ENCODE data around the gene LPP.
A peak's percentile ranks its signal among the peaks of the same experiment; 100 is the strongest.

LPP gene

GRCh38 chr3:188744166-188744565 lies 590.2 kb downstream of the LPP start:
- no peak for DNase-seq

DNA sequence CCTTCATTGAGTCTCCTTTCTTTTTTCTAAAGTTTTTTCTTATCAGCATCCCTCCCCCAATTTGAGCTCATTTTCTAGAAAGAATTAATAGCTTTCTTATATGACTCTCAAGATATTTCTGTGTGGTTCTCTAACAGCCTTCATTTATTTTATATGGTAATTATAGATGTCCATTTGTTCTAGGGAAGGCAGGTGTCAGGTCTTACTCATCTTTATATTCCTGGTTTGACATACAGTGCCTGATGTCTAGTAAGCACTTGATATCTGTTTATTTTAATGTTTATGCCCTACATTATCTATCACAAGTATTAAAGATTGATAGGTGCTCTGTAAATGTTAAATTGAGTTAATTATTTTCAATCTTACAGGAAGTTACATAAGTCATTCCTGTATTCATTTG lies 591.1 kb downstream of the LPP start:
- DNase-seq: no peak

DNA sequence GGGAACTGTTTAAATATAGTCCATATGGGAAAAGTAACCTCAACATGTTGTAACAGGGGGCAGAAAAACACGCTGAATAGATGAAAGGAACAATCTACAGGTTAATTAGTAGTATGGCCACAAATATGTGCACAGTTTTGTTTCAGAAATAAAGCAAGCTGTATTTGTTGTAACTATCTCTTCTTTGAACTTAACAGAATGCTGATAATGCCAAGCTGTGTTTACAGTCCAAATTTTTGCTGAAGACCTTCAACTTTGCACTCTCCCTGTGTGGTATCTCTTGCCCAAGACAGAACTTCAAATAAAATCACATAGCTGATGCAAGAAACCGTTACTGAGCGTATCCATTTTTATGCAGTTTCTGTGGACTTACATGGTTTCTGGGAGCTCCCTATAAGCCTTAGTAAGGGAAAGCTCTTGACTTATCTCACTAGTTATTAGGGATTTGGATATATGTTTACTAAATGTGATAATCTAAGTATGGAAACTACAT lies 592.4 kb downstream of the LPP start:
- no peak for DNase-seq

GRCh38 chr3:188747489-188747888 lies 593.5 kb downstream of the LPP start:
- DNase-seq: no peak

GRCh38 chr3:188749010-188749617 lies 595.2 kb downstream of the LPP start:
- DNase-seq: peak in 1 of 2 experiments; percentile 30

- no peak for DNase-seq
Observed at GRCh38 chr3:188749830-188750229, 595.9 kb downstream of the LPP start.

DNA sequence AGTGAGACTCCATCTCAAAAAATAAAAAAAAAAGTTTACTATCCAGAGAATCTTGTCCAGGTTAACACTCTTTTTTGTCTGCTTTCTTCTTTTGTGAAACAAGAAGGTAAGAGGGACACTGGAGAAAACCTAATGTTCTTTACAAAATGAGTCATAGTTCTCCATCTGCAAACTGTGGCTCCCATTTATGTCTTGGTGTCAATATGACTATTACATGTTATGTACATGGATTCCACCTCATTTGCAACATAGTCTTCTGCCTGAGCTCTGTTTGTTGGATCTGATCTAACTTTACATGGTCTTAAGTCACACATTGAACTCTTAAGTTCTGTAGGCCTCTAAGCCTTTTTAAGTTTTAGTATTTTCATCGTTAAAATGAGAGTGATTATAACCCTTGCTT lies 596.7 kb downstream of the LPP start:
- no peak for DNase-seq

DNA sequence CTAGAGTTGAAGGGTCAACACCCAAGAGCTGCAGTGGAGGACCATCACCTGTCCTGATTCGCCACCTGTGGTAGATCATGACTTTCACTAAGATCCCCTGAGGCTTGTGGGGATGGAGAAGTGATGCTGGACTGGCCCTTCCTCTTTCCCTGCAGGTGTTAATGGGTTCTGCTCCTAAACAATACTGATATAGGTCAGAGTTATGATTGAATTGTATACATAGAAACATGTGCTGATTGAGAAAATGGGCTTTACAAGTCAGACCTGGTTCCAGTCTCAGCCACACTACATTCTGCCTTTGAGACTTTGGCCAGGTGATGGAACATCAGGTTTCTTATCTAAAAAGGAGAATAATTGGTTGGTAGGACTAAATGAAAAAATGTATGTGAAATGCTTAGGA lies 598.9 kb downstream of the LPP start:
- DNase-seq: no peak

- no peak for DNase-seq
Observed at GRCh38 chr3:188754267-188754666, 600.3 kb downstream of the LPP start.

- no peak for DNase-seq
Observed at GRCh38 chr3:188756241-188756640, 602.3 kb downstream of the LPP start.

DNA sequence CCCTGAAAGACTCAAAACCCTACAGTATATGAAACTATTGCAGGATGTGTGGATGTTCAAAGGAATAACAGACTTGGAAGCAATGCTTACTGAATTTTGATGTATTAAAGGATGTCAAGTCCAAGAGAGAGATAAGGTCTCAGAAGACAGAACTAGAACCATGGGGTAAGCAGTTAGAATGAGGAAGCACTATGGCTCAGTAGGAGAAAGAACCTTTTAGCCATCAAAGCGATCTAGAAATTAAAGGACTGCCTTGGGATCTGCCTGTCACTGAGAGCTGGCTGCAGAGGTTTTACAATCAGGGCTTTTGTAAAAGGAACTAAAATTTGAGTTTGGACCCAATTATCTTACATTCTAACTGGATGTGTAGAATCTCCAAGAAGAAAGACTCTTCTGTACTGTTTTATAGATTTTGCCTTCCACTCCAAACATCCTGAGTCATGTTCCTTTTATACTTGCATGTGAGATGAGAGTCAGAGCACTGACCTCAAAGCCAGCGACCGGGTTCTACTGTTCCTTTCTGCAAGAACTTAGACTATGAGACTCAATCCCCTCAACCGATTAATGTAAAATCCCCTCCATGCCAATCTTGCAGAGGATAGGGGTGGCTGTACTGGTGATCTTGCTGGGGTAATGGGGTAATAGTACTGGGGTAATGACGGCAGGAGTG lies 605.5 kb downstream of the LPP start:
- no peak for DNase-seq

GRCh38 chr3:188760408-188760807 lies 606.5 kb downstream of the LPP start:
- DNase-seq: no peak

DNA sequence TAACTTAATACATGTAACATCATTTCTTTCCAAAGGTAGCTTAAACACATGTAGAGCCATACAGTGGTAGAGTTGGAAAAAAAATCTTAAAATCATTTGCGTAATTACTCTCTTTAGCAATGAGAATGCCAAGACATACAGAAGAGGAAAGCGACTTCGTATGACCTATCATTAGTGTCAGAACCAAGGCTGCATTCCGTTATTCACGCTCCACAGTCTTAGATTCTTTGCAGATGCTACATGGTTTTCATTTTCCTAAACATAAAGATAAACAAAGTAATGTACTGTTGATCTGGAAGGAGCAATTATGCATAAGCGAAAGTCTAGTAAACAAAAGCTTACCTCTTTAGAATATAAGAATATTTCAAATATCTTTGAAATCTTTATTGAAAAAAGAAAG lies 607.5 kb downstream of the LPP start:
- no peak for DNase-seq

GRCh38 chr3:188761964-188762363 lies 608.0 kb downstream of the LPP start:
- DNase-seq: no peak

DNA sequence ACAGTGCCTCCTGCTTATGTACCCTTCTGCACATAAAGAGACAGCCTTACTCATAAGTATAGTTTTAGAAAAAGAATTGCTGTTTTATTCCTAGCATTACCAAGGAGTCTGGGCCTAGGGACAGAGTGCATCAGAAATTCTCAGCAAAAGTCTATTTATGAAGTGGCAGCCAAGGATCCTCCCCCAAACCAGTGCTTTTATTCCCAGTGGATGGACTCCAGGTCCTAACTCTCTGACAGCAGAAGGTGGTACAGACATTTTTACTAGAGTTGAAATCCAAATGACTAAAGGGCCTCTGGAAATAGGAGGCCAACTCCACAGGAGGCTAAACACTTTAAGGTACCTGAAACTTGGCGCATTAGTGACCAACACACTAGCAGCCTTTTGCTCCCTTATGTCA lies 610.7 kb downstream of the LPP start:
- no peak for DNase-seq

DNA sequence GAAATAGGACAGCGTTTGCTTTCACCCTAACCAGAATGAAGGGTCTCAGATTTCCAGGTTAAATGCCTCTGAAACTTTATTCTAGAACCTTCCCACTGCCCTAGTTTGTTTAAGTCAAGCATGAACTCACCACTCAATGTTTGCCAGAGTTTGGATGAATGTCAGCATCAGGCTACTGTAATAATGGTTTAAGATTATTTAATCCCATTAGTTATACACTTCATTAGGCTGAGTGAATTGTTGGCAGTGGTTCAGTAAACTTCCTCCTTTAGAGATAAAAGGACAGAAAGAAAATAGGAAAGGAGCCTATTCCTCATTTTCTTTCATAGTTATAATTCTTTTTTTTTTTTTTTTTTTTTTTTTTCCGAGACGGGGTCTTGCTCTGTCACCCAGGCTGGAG lies 615.9 kb downstream of the LPP start:
- DNase-seq: no peak

DNA sequence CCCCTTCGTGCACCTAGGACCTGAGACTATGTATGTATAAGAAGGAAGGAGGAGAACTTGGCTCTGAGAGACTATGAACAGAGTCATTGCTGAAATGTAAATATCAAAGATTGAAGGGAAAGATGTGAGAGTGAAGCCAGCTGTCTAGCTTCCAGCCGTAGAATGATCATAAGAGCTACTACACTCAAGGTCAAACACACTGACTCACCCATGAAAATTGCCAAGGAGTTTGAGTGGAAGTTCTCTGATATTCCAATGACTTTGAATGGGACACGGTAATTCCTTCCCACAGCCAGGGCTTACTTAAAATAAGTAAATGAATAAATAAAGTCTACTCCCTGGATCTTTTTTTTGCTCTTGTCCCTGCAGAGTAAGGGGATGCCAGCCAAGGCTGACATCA lies 618.9 kb downstream of the LPP start:
- no peak for DNase-seq

- DNase-seq: no peak
Observed at GRCh38 chr3:188775412-188775811, 621.5 kb downstream of the LPP start.

- no peak for DNase-seq
Observed at GRCh38 chr3:188776447-188776846, 622.5 kb downstream of the LPP start.

DNA sequence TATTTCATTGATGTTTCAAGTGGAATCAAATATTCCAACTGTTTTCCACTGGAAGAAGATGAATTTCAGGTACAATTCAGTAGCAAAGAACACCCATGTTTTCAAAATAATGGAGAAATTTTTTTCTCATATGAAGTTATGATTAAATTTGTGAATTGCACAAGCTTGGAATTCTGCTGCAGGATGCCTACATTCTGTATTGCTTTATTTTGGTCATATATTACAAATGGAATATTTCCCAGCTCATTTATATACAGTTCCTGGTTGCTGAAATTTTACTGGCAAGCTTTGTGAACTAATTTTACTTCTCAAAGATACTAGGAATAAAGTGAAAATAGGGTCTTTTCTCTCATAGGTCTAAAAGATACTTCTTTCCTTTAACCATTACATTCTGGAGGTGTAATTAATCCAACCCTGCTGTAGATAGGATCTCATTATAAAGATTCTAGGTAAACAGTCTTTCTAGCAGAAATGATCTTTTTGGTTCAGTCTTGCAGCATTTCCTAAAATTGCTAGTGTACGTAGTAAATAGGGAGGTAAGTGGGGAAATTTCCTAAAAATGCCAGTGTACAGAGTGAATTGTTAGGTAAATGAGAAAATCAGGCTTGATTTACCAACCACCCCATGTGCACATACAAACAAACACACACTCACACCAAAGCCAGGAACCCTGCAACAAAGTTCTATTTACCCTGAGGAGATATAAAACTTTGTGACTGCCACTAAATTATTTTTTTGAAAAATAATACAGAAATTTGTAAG lies 624.3 kb downstream of the LPP start:
- DNase-seq: no peak

GRCh38 chr3:188779281-188779980 lies 625.5 kb downstream of the LPP start:
- DNase-seq: no peak

- DNase-seq: no peak
Observed at GRCh38 chr3:188780193-188781147, 626.5 kb downstream of the LPP start.
